DMS114 treated with DMSO at 0.1 percent for 48 hours (cell line): ENCODE measurements around the gene ZNF750.

Experiments
- DNase-seq: peaks from one replicate; lab custom pipeline; 2025; ENCODE audit not compliant: unreplicated experiment; lab: John Stamatoyannopoulos, UW

ZNF750 gene

DNA sequence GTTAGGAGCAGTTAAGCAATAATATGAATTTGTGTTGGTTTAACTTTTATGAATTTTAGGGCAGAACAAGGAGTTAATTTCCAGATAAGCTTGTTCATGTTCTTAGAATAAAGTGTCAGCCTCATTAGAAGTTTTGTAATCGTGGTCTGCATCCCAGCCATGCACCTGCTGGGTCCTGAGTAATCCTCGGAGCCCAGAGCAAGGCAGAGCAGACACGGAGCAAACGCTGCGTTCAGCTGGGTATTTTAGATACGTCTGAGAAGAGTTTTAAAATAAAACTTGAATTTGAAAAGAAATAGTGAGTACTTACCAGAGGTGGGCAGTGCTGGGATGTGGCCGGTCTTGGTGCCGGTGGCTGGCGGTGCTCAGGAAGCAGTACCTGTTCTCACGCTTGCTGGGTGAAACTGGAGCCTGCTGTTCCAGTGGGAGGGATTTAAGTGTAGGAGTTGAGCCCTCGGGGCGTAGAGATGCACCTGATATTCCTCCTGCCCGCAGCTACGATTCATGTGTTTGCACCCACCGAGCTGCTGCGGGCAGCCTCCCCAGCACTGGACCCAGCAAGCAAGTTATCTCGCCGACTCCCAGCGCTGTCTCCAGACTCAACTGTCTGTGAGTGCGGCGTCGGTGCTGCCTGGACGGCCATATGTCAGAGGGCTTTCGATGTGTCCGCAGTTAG, at the start of gene ZNF750:
TSS of gene ZNF750 (minus strand) at position 406 of the 676 bp plus-strand sequence. CDS start 7,568 bp downstream, outside the sequence.
- no peak for DNase-seq

DNA sequence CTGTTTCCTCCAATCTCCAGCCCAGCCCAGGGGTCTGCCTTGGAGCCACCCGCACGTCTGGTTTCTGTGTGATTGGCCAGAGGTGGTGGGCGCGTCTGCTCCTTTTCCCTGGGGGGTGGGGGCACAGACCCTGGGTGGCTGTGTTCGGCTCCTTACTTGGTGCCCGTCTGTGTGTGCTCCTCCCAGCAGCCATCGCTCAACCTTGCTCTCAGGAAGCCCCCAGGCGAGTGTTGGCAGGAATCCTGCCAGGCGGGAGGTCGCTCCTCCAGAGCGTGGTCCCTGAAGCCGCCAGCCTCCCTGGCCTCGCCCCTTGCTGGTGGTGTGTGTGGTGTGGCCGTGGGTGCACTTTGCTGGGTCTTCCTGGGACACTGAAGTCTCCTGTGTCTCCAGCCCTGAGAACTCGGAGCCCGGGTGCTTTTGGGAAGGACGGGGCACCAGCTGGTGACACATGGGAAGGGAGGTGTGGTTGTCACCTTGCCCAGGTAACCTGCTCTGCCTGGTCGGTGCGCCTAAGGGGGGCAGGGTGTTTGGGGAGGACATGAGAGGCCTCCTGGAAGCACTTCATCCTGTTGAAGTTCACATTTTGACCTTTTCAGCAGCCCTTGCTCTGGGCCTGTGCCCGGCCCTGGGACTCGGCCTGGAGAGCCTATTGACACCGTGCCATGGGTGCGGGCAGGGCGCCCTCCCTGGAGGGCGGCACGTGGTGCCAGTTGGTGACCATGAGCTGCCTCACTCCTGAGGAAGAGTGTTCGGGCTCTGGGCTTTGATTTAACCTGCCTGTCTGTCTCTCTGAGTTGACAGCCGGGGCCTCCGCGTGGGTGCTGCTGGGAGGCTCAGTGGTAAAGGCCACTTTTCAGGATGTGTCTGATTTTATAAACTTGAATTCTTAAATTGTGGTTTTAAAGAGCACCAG, 49.0 kb upstream of the ZNF750 start:
- no peak for DNase-seq

DNA sequence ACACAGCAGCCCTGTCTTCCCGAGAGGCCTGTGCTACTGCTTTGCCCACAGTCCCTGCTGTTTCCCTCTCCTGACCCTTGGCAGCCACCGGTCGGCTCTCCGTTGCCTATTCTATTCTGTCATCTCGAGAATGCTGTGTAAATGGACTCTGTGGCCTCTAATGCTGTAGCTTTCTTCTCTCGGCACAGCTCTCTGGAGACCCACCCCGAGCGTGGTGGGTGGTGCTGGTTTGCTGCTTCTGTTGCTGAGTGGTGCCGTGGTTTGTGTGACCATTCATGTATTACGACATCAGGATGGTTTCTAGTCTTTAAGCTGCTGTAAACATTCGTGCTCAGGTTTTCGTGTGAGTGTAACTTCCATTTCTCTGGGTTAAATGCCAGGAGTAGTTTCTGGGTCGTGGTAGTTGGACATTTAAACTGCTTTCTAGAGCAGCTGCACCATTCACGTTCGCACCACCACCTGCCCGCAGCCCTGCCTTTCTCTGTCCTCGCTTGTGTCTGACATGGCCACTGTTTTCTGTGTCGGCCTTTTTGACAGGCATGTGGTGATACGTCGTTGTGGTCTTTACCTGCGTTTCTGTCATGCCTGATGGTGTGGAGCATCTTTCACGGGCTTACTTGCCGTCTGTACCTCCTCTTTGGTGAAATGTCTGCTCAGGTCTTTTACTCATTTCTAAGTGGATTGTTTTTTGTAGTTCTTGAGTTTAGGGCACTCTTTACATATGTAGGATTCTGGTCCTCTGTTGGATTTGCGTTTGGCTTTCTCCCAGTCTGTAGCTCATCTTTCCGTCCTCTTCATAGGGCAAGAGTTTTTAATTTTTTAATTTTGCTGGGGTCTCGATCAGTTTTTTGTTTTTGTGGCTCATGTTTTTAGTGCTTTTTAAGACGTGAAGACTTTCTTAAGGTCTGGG, 47.7 kb upstream of the ZNF750 start:
- DNase-seq, result no peak

DNA sequence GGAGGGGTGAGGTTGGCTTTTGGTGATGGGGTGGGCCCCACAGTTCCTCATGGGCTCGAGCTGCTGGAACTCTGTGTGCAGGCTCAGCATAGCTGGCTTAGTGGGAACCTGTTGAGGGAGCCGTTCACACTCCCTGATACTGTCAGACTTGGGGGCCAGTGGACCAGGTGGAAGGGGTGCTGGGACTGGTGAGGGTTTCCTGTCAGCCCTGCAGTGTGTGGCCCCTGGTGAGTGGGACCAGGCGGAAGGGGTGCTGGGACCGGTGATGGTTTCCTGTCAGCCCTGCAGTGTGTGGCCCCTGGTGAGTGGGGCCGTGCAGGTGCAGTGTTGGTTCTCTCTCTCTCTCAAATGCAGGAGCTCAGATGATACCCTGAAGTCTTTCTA, 45.1 kb upstream of the ZNF750 start:
- DNase-seq, result no peak

DNA sequence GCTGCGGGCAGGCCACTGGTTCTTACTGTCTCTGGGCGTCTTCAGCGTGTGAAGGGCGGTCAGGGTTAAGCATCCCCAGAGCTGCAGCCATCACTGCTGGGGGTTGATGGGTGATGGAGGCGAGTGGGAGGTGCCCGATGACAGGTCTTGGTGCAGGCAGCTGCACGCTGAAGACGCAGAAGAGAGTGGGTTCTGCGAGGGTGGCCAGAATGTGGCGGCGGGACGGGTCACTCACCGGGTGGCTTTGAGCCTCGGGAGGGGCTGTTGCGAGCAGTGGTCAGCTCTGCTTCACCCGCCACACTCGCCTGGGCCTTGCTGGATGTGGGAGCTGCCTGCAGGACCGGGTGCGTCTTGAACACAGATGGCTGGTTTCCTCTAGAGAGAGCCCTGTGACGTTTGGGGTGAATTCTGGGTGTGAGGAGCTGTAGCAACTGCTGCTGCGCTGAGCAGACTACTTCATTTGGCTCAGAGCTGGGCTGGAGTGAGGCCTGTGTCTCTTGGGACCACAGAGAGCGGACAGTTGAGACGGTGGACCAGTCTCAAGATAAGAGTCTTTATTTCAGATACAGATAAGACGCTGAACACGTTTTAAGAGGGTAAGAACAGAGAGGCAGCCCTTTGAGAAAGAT, 44.6 kb upstream of the ZNF750 start:
- no peak for DNase-seq

DNA sequence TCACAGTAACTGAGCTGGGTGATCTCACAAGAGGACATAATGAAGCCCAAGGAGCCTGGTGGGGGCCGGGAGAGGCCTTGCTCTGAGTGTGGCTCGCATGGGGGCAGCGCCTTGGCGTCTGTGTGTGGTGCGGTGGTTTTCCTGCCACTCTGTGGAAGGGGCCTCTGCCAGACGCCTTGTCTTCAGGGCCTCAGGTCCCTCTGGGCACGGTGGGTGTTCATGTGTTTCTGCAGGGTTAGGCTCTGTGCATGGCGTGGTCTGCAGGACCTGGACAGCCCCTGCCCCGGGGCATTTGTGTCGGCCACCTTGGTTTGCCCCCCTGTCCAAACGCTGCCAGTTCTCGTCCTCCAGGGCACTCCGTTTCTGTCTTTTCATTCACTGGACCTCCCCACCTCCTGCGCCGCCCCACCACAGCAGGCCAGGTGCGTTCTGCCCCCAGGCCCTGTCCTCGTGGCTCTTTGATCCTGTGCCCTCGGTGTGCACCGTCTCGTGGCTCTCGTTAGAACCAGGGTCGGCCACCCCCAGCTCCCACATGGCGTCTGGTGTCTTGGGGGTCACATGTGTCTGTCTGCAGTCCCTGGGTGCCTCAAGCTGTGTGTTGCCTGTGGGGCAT, 43.7 kb upstream of the ZNF750 start:
- no peak for DNase-seq

DNA sequence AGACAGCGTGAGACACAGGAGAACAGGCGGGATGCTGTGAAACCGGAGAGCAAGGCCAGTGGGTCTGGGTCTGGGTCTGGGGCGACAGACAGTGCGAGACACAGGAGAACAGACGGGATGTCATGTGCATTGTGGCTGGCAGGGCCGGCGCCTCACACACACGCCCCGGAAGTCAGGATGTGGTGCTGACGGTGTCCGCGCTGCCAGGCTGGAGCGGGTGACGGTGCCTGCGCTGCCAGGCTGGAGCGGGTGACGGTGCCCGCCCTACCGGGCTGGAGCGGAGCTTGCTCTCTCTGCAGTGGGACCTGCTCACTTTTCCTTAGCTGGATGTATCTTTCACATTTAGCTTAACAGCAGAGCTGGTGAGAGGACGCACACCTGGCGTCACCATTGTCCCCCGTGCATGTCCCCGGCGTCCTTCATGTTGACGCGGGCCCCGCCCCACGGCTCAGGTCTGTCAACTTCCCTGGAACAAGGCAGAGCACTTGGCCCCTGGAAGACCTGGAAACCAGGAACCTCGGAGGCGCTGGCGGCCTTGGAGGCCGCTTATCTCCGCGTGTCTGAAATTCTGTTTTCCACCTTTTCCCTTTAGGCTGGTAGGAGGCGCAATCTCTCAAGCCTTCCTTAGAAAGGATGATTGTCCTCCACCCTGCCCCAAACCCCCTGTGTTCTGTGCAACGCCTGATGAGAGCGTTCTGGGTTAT, 43.0 kb upstream of the ZNF750 start:
- DNase-seq, result no peak

DNA sequence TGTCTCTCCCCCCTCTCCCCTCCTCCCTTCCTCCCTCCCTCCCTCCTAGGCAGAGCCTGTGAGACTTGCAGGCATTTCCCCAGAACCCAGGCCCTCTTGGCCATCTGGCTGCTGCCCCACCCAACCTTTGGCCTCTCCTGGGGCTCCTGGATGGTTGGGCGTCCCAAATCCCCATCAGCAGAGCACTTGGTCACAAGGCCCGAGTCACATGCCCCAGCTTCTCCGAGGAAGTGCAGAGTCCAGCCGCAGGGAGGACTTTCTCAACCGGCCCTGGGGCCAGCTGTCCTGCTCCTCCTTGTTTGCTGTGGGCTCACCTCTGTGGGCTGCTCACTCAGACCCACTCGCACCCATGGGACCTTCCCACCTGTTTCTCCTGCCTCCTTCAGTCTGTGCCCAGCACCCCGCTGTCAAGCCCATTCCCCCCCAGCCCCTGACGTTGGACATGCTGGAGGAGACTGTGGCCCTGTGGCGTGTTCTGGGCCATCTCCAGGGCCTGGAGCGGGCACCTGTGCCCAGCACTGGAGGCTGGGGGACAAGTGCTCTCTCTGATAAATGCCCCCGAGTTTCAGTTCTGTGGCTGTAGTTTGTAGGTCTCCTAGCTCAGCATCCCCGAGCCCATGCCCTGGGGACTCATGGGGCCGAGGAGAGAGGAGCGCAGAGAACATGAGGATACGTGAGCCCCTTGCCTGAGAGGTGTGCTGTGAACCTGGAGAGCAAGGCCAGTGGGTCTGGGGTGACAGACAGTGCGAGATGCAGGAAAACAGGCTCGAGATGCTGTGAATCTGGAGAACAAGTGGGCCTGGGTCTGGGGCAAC, 42.3 kb upstream of the ZNF750 start:
- no peak for DNase-seq

DNA sequence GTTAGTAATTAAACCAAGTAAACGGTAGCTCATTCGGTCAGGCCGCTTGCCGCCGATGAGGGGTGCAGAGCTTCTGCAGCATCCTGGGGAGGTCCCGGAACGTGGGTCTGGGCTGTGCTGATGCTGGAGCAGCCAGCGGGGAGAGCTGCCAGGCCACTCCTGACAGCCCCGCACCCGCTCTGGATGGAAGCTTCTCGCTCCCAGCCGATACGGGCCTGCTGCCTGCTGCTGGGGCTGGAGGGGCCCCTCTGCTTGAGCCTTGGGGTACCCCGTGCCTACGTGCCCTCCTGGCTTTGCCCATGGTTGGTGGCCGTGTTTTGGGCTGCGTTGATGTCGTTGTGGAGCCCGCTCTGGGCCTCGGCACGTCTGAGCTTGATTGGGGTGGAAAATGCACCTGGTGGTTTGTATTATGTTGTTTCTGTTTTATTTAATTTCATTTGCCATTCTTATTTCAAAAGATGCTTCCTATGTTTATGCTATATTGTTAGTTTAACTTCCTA, 41.6 kb upstream of the ZNF750 start:
- no peak for DNase-seq

DNA sequence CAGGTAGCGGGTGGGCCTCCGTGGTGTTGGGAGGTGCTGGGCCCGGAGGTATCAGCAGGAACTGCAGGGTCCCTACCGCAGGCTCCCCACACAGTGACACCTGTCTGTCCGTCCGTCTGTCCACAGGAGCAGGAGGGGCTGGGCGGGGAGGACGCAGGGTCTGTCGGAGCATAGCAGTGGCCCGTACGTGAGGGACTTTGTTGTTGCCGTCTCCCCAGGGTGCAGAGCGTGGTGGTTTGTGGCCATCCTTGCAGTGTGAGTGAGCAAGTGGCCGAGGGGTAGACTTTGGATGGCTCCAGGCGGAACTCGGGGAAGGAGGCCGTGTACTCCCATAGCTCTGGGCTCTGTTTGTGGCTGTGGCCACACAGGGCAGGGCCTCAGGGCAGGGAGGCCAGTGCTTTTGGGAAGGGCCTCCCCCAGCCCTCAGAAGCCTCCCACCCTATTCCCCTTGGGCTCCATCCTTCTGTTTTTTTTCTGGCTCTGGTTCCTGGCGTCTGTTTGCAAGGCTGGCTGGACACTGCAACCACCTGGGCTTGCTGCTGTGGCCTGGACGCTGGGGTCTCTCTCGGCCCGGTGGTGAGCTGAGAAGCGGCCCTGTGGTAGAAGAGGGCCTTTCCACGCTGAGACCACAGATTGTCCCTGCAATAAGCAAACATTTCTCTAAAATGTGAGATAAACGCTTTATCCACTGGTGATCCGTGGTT, 41.0 kb upstream of the ZNF750 start:
- no peak for DNase-seq

DNA sequence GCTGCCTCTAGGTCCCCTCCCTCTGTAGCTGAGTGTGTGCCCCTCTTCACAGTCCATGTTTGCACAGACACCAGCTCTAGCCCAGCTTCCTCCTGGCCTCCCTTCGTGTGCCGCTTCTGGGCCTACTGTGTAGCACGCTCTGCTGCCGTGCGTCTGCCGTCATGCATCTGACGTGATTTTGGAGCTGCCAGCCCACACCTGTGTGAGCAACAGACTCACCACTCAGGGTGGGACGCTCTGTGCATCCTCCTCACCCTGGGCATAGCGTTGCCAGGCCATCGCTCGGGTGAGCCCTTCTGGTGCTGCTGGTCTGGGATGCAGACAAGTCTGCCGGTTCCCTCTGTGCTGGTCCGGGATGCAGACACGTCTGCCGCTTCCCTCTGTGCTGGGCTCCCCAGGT, 39.4 kb upstream of the ZNF750 start:
- DNase-seq, result no peak

DNA sequence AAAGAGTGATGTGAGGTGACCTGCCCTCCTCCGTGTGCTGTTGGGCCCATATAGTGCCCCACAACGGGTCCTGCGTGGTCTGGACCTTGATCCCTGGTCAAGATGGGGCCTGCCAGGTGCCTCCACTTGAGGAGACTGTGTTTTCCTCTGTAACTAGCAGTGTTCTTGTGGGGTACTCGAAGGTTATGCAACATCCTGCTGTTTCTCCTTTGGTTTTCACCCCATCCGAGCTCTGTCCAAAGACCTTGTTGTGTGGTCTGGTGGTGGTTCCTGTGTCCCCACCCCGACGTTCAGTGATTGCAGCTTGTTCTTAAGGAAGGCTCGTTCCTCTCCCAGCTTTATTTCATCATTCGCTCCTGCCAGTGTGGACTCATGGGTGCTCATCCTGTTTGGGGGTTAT, 38.7 kb upstream of the ZNF750 start:
- DNase-seq, result no peak

DNA sequence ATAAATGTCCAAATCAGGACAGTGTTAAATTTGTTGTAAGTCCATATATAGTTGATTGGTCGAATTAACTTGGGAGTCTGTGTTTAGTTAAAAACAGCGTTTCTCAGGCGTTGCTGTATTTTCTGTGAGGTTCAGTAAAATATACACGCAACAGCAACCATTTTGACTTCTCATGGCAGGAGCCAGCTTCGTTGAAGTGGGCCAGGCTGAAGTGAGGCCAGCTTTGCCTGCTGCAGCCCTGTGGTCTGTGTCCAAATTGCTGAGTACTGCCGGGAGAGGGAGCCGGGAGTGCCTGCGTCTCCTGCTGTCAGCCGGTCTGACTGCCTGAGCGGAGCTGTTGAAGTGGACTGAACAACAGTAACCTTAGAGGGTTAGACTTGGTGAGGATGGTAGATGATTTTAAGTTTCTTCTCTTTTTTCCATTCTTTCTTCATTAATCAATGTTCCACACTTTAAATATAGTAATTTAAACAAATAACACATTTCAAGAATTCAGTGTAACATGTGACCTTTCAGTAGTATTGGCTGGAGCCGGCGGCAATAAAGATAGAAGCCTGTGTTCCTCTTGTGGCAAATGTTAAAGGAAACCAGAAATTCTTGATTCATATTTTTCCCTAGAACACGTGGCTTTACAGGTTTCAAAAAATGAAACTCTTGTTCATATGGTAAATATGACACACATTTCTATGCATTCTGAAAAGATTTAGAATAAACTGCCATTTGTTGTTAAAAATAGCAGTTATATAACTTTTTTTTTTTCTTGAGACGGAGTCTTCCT, 37.0 kb upstream of the ZNF750 start:
- DNase-seq, result peak; percentile 15

DNA sequence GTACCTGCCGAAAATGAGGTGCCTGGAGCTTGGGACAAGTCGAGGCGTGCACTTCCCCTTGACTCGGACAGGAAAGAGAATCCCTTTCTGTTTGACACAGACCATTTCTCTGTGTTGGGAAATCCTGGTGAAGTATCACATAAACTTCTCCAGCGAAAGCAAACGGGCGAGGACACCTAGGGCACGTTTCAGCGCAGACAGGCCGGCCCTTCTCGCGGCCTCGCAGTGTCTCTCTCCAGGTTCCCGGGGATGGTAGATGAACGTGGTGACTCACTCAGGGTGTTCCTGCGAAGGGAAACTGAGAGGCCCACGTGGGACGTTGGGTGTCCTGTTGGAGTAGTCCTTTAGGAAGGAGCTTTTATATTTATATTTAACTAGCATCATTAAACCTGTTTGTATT, 36.3 kb upstream of the ZNF750 start:
- DNase-seq, result no peak

DNA sequence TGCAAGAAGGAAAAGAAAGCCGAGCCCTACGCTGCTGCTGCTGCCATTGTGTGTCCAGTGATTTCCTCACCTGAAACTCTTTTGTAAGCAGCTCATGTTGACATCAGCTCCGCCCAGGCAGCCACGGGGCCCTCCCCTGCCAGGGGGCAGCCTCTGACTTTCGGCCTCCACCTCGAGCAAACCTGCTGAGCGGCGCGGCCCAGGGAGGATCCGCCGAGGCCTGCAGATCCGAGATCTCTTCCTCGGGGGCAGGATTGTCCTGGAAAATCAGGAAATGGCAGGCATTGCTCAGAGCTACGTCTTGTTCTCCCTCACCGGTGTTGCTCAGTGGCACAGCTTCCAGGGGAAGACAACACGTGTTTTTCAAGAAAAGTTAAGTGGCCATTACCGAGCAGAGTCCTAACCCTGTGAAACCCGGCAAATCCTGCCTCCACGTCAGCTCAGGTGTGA, 35.6 kb upstream of the ZNF750 start:
- DNase-seq, result no peak

DNA sequence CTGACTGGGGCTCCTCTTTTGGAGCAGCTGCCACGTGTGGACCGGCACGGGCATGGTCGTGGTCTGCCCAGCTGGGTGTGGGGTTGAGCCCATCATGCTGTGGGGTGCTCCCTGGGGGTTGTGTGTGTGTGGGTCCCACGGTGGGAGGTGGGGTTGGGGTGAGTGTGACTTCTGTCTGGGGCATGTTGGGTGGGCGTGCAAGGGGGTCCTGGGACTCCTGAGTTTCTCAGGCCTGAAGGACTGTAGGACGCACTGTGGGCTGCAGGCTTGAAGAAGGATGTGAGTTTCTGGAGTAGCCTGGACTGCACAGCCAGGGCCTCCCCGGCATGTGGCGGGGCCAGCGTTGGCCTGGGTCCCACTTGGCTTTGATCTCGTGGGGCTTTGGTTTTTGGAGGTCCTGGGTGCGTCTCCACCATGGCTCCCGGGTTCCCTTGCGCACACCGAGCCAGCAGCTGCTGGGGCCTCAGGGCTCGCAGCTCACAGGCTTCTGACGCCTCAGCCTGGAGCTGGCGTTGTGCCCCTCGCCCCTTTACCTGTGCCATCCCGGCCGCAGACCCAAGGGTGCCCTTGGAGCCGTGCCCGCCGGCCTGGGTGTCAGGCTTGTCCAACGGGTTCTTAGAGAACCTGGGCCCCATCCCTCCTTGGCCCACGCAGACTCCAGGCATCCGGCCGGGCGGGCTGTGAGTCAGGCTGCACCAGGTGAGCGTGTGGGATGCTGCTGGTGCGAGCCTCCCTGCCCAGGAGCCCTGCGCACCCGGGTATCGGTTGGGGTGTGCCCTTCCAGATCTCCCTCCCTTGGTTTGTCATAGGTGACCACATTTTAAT, 34.4 kb upstream of the ZNF750 start:
- DNase-seq, result no peak

DNA sequence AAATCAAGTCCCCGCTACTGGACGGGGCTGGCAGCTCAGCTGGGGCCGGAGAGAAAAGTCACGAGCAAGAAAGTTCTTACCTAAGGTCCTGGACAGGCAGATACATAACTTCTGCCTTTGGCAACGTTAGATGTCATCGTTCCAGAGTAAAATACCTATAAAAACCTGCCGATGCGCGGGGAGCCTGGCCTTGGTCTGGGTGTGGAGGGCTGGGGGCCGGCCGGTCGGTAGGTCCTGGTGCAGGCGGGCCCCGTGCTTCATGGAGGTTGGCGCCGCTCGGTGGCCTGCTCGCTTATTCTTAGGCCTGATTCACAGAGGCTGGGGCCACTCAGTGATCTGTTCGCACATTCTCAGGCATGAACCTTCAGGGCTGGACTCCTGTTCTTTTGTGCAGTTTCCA, 33.7 kb upstream of the ZNF750 start:
- no peak for DNase-seq
